Cardiac muscle cell (in vitro differentiated cells and primary cell): Measurements from ENCODE around the gene CARD9. TPM values are rescaled to one million over a fixed set of nuclear protein-coding genes. Genes with fewer than 3 reads are reported as not detected.
A peak's percentile ranks its signal among the peaks of the same experiment; 100 is the strongest.

Source experiments
- DNase-seq, 2 donors: peaks; one replicate each; pipeline versions ENCODE4 v3.0.0 to v3.0.0-alpha.2; 2010 to 2017; ENCODE audit warnings: low read depth in 1 of 2, low spot score in 1 of 2
- H3K27ac ChIP-seq: fragments of 200-600 bp; sonication (generic); 2 replicates; pipeline ENCODE4 v1.5.1; 2016
- H3K27me3 ChIP-seq: fragments of 200-600 bp; sonication (generic); 2 replicates; pipeline ENCODE4 v1.6.0; 2016; ENCODE audit warnings: control low read depth
- H3K36me3 ChIP-seq: fragments of 200-600 bp; sonication (generic); 2 replicates; pipeline ENCODE4 v1.5.1; 2016; ENCODE audit warnings: control low read depth
- H3K4me1 ChIP-seq: fragments of 200-600 bp; sonication (generic); 2 replicates; pipeline ENCODE4 v1.8.1; 2017; ENCODE audit warnings: low read depth, mild to moderate bottlenecking, mixed run types
- H3K4me3 ChIP-seq: fragments of 200-600 bp; sonication (generic); 2 replicates; pipeline ENCODE4 v1.5.1; 2016; ENCODE audit warnings: mild to moderate bottlenecking
- H3K9me3 ChIP-seq: fragments of 200-600 bp; sonication (generic); 2 replicates; pipeline ENCODE4 v1.5.1; 2017; ENCODE audit warnings: low read depth, mild to moderate bottlenecking, control low read depth
- CTCF ChIP-seq: IDR thresholded peaks from 2 replicates; pipeline ENCODE4 v1.5.1; 2012; ENCODE audit warnings: low read depth, mild to moderate bottlenecking, low read length
- polyA plus RNA-seq: library from polyadenylated mRNA; unstranded; fragments of >200 nt; fragmentation: Nextera tagmentation; extraction: Ambion mirVana; gene quantifications from 2 replicates; pipeline ENCODE4 v1.2.1, GENCODE V29; 2016
- total RNA-seq: library from RNA; depleted of rRNA; stranded (reverse); fragments of >200 nt; gene quantifications from 2 replicates; pipeline ENCODE4 v1.2.3, GENCODE V29; 2016

The CARD9 gene
- total and polyA plus RNA-seq, 2 experiments from 2014 or later, result 2.1 TPM

GRCh38 chr9:136349546-136349945 is 23.9 kb downstream of the CARD9 start:
- TF ChIP-seq CTCF, result no peak
- H3K4me3 ChIP-seq, result no peak overlapping the region
- no peaks in the 10 kb centered on the region for H3K27me3 ChIP-seq
- no peaks in the 10 kb centered on the region for H3K9me3 ChIP-seq
- H3K36me3 ChIP-seq, result no peaks in the 10 kb centered on the region
- DNase-seq, result no peak
- H3K4me1 ChIP-seq, result peaks cover 20% of the 10 kb centered on the region
- no peak overlapping the region for H3K27ac ChIP-seq

GRCh38 chr9:136348691-136349090 is 24.8 kb downstream of the CARD9 start:
- no peak overlapping the region for H3K27ac ChIP-seq
- peaks cover 12% of the 10 kb centered on the region for H3K4me1 ChIP-seq
- no peak overlapping the region for H3K4me3 ChIP-seq
- no peak for TF ChIP-seq CTCF
- no peaks in the 10 kb centered on the region for H3K27me3 ChIP-seq
- H3K9me3 ChIP-seq, result no peaks in the 10 kb centered on the region
- DNase-seq, result no peak
- H3K36me3 ChIP-seq, result no peaks in the 10 kb centered on the region

- Histone ChIP-seq H3K4me3 (no peak overlapping the region), H3K27ac (no peak overlapping the region), H3K36me3 (no peaks in the 10 kb centered on the region), H3K9me3 (no peaks in the 10 kb centered on the region), H3K27me3 (no peaks in the 10 kb centered on the region), H3K4me1 (peaks cover 13% of the 10 kb centered on the region)
- DNase-seq, result no peak
- no peak for TF ChIP-seq CTCF
These were observed 25.8 kb downstream of the CARD9 start for GRCh38 chr9:136347472-136348256.

GRCh38 chr9:136346927-136347465 is 26.5 kb downstream of the CARD9 start:
- peaks cover 17% of the 10 kb centered on the region for H3K4me1 ChIP-seq
- H3K36me3 ChIP-seq, result no peaks in the 10 kb centered on the region
- no peaks in the 10 kb centered on the region for H3K9me3 ChIP-seq
- no peak overlapping the region for H3K27ac ChIP-seq
- no peaks in the 10 kb centered on the region for H3K27me3 ChIP-seq
- H3K4me3 ChIP-seq, result no peak overlapping the region
- no peak for TF ChIP-seq CTCF
- DNase-seq, result no peak

GRCh38 chr9:136346157-136346481 is 27.4 kb downstream of the CARD9 start:
- Histone ChIP-seq H3K9me3 (no peaks in the 10 kb centered on the region), H3K27ac (peak overlapping the region; percentile 73), H3K36me3 (no peaks in the 10 kb centered on the region), H3K4me3 (no peak overlapping the region), H3K27me3 (no peaks in the 10 kb centered on the region), H3K4me1 (peaks cover 17% of the 10 kb centered on the region)
- TF ChIP-seq CTCF, result no peak
- DNase-seq, result no peak
